ENCODE measurements around the gene SMPDL3A.

Gene SMPDL3A

GRCh38 chr6:122800906-122801305 is 11.8 kb downstream of the SMPDL3A start:
- WGBS (ENCODE audit: insufficient coverage, insufficient read length), result no CpG with 5 or more reads among the region's 3 CpGs
- Histone ChIP-seq H3K27ac (ENCODE audit: low read length) (no peak overlapping the region), H3K36me3 (ENCODE audit: control insufficient read depth, insufficient read depth, low read length) (no peaks in the 10 kb centered on the region), H3K27me3 (ENCODE audit: control insufficient read depth, insufficient read depth, low read length) (no peaks in the 10 kb centered on the region), H3K4me3 (ENCODE audit: low read length) (no peak overlapping the region), H3K9me3 (ENCODE audit: control insufficient read depth, insufficient read depth, low read length) (no peaks in the 10 kb centered on the region), H3K4me1 (ENCODE audit: control insufficient read depth, insufficient read depth, low read length) (no peaks in the 10 kb centered on the region)
- DNase-seq (ENCODE audit: low read depth, low spot score), result no peak

- H3K27ac ChIP-seq (ENCODE audit: low read length), result no peak overlapping the region
- no peak overlapping the region for H3K4me3 ChIP-seq (ENCODE audit: low read length)
- no peaks in the 10 kb centered on the region for H3K36me3 ChIP-seq (ENCODE audit: control insufficient read depth, insufficient read depth, low read length)
- no CpG with 5 or more reads among the region's 1 CpG for WGBS (ENCODE audit: insufficient coverage, insufficient read length)
- no peaks in the 10 kb centered on the region for H3K27me3 ChIP-seq (ENCODE audit: control insufficient read depth, insufficient read depth, low read length)
- H3K9me3 ChIP-seq (ENCODE audit: control insufficient read depth, insufficient read depth, low read length), result no peaks in the 10 kb centered on the region
- no peaks in the 10 kb centered on the region for H3K4me1 ChIP-seq (ENCODE audit: control insufficient read depth, insufficient read depth, low read length)
- no peak for DNase-seq (ENCODE audit: low read depth, low spot score)
Measured at GRCh38 chr6:122801397-122801796, 12.3 kb downstream of the SMPDL3A start.

GRCh38 chr6:122803171-122803661 is 14.2 kb downstream of the SMPDL3A start:
- no peaks in the 10 kb centered on the region for H3K9me3 ChIP-seq (ENCODE audit: control insufficient read depth, insufficient read depth, low read length)
- H3K4me1 ChIP-seq (ENCODE audit: control insufficient read depth, insufficient read depth, low read length), result no peaks in the 10 kb centered on the region
- no peaks in the 10 kb centered on the region for H3K27me3 ChIP-seq (ENCODE audit: control insufficient read depth, insufficient read depth, low read length)
- WGBS (ENCODE audit: insufficient coverage, insufficient read length), result no CpG with 5 or more reads among the region's 4 CpGs
- H3K4me3 ChIP-seq (ENCODE audit: low read length), result no peak overlapping the region
- no peaks in the 10 kb centered on the region for H3K36me3 ChIP-seq (ENCODE audit: control insufficient read depth, insufficient read depth, low read length)
- no peak overlapping the region for H3K27ac ChIP-seq (ENCODE audit: low read length)
- no peak for DNase-seq (ENCODE audit: low read depth, low spot score)

- no peaks in the 10 kb centered on the region for H3K9me3 ChIP-seq (ENCODE audit: control insufficient read depth, insufficient read depth, low read length)
- no peak for DNase-seq (ENCODE audit: low read depth, low spot score)
- no peaks in the 10 kb centered on the region for H3K27me3 ChIP-seq (ENCODE audit: control insufficient read depth, insufficient read depth, low read length)
- H3K4me1 ChIP-seq (ENCODE audit: control insufficient read depth, insufficient read depth, low read length), result no peaks in the 10 kb centered on the region
- no CpG with 5 or more reads among the region's 5 CpGs for WGBS (ENCODE audit: insufficient coverage, insufficient read length)
- no peaks in the 10 kb centered on the region for H3K36me3 ChIP-seq (ENCODE audit: control insufficient read depth, insufficient read depth, low read length)
- H3K4me3 ChIP-seq (ENCODE audit: low read length), result no peak overlapping the region
- no peak overlapping the region for H3K27ac ChIP-seq (ENCODE audit: low read length)
Measured at GRCh38 chr6:122804962-122805485, 16.0 kb downstream of the SMPDL3A start.

- Histone ChIP-seq H3K27ac (ENCODE audit: low read length) (no peak overlapping the region), H3K27me3 (ENCODE audit: control insufficient read depth, insufficient read depth, low read length) (no peaks in the 10 kb centered on the region), H3K9me3 (ENCODE audit: control insufficient read depth, insufficient read depth, low read length) (no peaks in the 10 kb centered on the region), H3K36me3 (ENCODE audit: control insufficient read depth, insufficient read depth, low read length) (no peaks in the 10 kb centered on the region), H3K4me3 (ENCODE audit: low read length) (no peak overlapping the region), H3K4me1 (ENCODE audit: control insufficient read depth, insufficient read depth, low read length) (no peaks in the 10 kb centered on the region)
- no peak for DNase-seq (ENCODE audit: low read depth, low spot score)
- WGBS (ENCODE audit: insufficient coverage, insufficient read length), result no CpG with 5 or more reads among the region's 2 CpGs
Measured at GRCh38 chr6:122806291-122806690, 17.2 kb downstream of the SMPDL3A start.

GRCh38 chr6:122808121-122808885 is 19.2 kb downstream of the SMPDL3A start:
- no peaks in the 10 kb centered on the region for H3K4me1 ChIP-seq (ENCODE audit: control insufficient read depth, insufficient read depth, low read length)
- WGBS (ENCODE audit: insufficient coverage, insufficient read length), result no CpG with 5 or more reads among the region's 10 CpGs

GRCh38 chr6:122809001-122809400 is 19.9 kb downstream of the SMPDL3A start:
- DNase-seq (ENCODE audit: low read depth, low spot score), result no peak
- WGBS (ENCODE audit: insufficient coverage, insufficient read length), result no CpG with 5 or more reads among the region's 4 CpGs
- Histone ChIP-seq H3K4me3 (ENCODE audit: low read length) (no peak overlapping the region), H3K27me3 (ENCODE audit: control insufficient read depth, insufficient read depth, low read length) (no peaks in the 10 kb centered on the region), H3K36me3 (ENCODE audit: control insufficient read depth, insufficient read depth, low read length) (no peaks in the 10 kb centered on the region), H3K9me3 (ENCODE audit: control insufficient read depth, insufficient read depth, low read length) (no peaks in the 10 kb centered on the region), H3K27ac (ENCODE audit: low read length) (no peak overlapping the region), H3K4me1 (ENCODE audit: control insufficient read depth, insufficient read depth, low read length) (no peaks in the 10 kb centered on the region)

More at GRCh38 chr6:122808121-122808885, 19.2 kb downstream of the SMPDL3A start:
- no peak overlapping the region for H3K4me3 ChIP-seq (ENCODE audit: low read length)
- no peaks in the 10 kb centered on the region for H3K9me3 ChIP-seq (ENCODE audit: control insufficient read depth, insufficient read depth, low read length)
- H3K27me3 ChIP-seq (ENCODE audit: control insufficient read depth, insufficient read depth, low read length), result no peaks in the 10 kb centered on the region
- H3K27ac ChIP-seq (ENCODE audit: low read length), result no peak overlapping the region
- no peaks in the 10 kb centered on the region for H3K36me3 ChIP-seq (ENCODE audit: control insufficient read depth, insufficient read depth, low read length)
- DNase-seq (ENCODE audit: low read depth, low spot score), result no peak

GRCh38 chr6:122809691-122810090 is 20.6 kb downstream of the SMPDL3A start:
- no peaks in the 10 kb centered on the region for H3K4me1 ChIP-seq (ENCODE audit: control insufficient read depth, insufficient read depth, low read length)
- DNase-seq (ENCODE audit: low read depth, low spot score), result no peak
- no CpG with 5 or more reads among the region's 2 CpGs for WGBS (ENCODE audit: insufficient coverage, insufficient read length)
- H3K27me3 ChIP-seq (ENCODE audit: control insufficient read depth, insufficient read depth, low read length), result no peaks in the 10 kb centered on the region
- H3K36me3 ChIP-seq (ENCODE audit: control insufficient read depth, insufficient read depth, low read length), result no peaks in the 10 kb centered on the region
- no peak overlapping the region for H3K27ac ChIP-seq (ENCODE audit: low read length)
- no peak overlapping the region for H3K4me3 ChIP-seq (ENCODE audit: low read length)
- no peaks in the 10 kb centered on the region for H3K9me3 ChIP-seq (ENCODE audit: control insufficient read depth, insufficient read depth, low read length)

- no peak overlapping the region for H3K4me3 ChIP-seq (ENCODE audit: low read length)
- H3K9me3 ChIP-seq (ENCODE audit: control insufficient read depth, insufficient read depth, low read length), result no peaks in the 10 kb centered on the region
- no peak overlapping the region for H3K27ac ChIP-seq (ENCODE audit: low read length)
- no peaks in the 10 kb centered on the region for H3K4me1 ChIP-seq (ENCODE audit: control insufficient read depth, insufficient read depth, low read length)
- H3K27me3 ChIP-seq (ENCODE audit: control insufficient read depth, insufficient read depth, low read length), result no peaks in the 10 kb centered on the region
- H3K36me3 ChIP-seq (ENCODE audit: control insufficient read depth, insufficient read depth, low read length), result no peaks in the 10 kb centered on the region
- no CpG with 5 or more reads among the region's 1 CpG for WGBS (ENCODE audit: insufficient coverage, insufficient read length)
- DNase-seq (ENCODE audit: low read depth, low spot score), result no peak
Measured at GRCh38 chr6:122810189-122810588, 21.1 kb downstream of the SMPDL3A start.

GRCh38 chr6:122817358-122817757 is 28.3 kb downstream of the SMPDL3A start:
- DNase-seq (ENCODE audit: low read depth, low spot score), result no peak
- H3K9me3 ChIP-seq (ENCODE audit: control insufficient read depth, insufficient read depth, low read length), result no peaks in the 10 kb centered on the region
- no peak overlapping the region for H3K27ac ChIP-seq (ENCODE audit: low read length)
- no peak overlapping the region for H3K4me3 ChIP-seq (ENCODE audit: low read length)
- H3K36me3 ChIP-seq (ENCODE audit: control insufficient read depth, insufficient read depth, low read length), result no peaks in the 10 kb centered on the region
- H3K4me1 ChIP-seq (ENCODE audit: control insufficient read depth, insufficient read depth, low read length), result peaks cover 1% of the 10 kb centered on the region; the same call in 1 of the 2 replicates
- WGBS (ENCODE audit: insufficient coverage, insufficient read length), result no CpG with 5 or more reads among the region's 2 CpGs
- H3K27me3 ChIP-seq (ENCODE audit: control insufficient read depth, insufficient read depth, low read length), result no peaks in the 10 kb centered on the region

- H3K36me3 ChIP-seq (ENCODE audit: control insufficient read depth, insufficient read depth, low read length), result no peaks in the 10 kb centered on the region
- H3K4me1 ChIP-seq (ENCODE audit: control insufficient read depth, insufficient read depth, low read length), result peaks cover 1% of the 10 kb centered on the region; the same call in 1 of the 2 replicates
- no CpG with 5 or more reads among the region's 4 CpGs for WGBS (ENCODE audit: insufficient coverage, insufficient read length)
- H3K27ac ChIP-seq (ENCODE audit: low read length), result no peak overlapping the region
- no peaks in the 10 kb centered on the region for H3K9me3 ChIP-seq (ENCODE audit: control insufficient read depth, insufficient read depth, low read length)
- H3K27me3 ChIP-seq (ENCODE audit: control insufficient read depth, insufficient read depth, low read length), result no peaks in the 10 kb centered on the region
- DNase-seq (ENCODE audit: low read depth, low spot score), result no peak
- H3K4me3 ChIP-seq (ENCODE audit: low read length), result no peak overlapping the region
Measured at GRCh38 chr6:122817766-122818165, 28.7 kb downstream of the SMPDL3A start.

All from iPS DF 6.9 (cell line).